Panc1 (cell line): Measurements from ENCODE around the gene RSPH4A. TPM values are rescaled to one million over a fixed set of nuclear protein-coding genes. Genes with fewer than 3 reads are reported as not detected.

ENCODE experiments used
- ATAC-seq: fragments of 200-7000 bp; cut with Tn5 transposase; 2 replicates; pipeline ENCODE4 v1.9.1; 2020; ENCODE audit warnings: mild to moderate bottlenecking, moderate library complexity
- Bru-seq: library from RNA; stranded (reverse); fragments of 400-500 nt; gene quantifications from one replicate; lab custom pipeline; 2021; lab: Mats Ljungman, UMichigan
- BruChase-seq, 2 experiments: library from RNA; stranded (reverse); fragments of 400-500 nt; gene quantifications; one replicate each; lab custom pipeline; 2021; lab: Mats Ljungman, UMichigan
- BruUV-seq: library from RNA; stranded (reverse); fragments of 400-500 nt; replicated peaks from 2 replicates; lab custom pipeline; 2021; lab: Mats Ljungman, UMichigan
- CTCF ChIA-PET: fragments of 300-600 bp; sonication (Branson Sonifier 250); formaldehyde crosslinking; loops from one replicate; lab custom pipeline; 2022; ENCODE audit warnings: antibody characterized with exemption; lab: Charles Lee
- POLR2A ChIA-PET: fragments of 300-600 bp; sonication (Branson Sonifier 250); formaldehyde crosslinking; loops from one replicate; lab custom pipeline; 2022; ENCODE audit warnings: antibody characterized with exemption; lab: Charles Lee
- DNase-seq: peaks from one replicate; pipeline ENCODE4 v3.0.0-alpha.2; 2010; ENCODE audit warnings: low read depth, low spot score
- H3K27ac ChIP-seq: 2 replicates; pipeline ENCODE4 v1.5.1; 2011; ENCODE audit warnings: mild to moderate bottlenecking, low read length, inconsistent platforms
- H3K27me3 ChIP-seq: fragments of 200-500 bp; sonication (Bioruptor generic); 2 replicates; pipeline ENCODE4 v1.6.0; 2014; ENCODE audit warnings: low read length, inconsistent platforms; ENCODE audit not compliant: control insufficient read depth, insufficient read depth
- H3K36me3 ChIP-seq: fragments of 200-500 bp; sonication (Bioruptor generic); 2 replicates; pipeline ENCODE4 v1.5.1; 2014; ENCODE audit warnings: inconsistent platforms, mild to moderate bottlenecking, low read length, moderate library complexity; ENCODE audit not compliant: control insufficient read depth, insufficient read depth
- H3K4me1 ChIP-seq: 2 replicates; pipeline ENCODE4 v1.5.1; 2011; ENCODE audit warnings: inconsistent platforms, mild to moderate bottlenecking, low read length, moderate library complexity; ENCODE audit not compliant: control insufficient read depth, insufficient read depth
- H3K4me3 ChIP-seq, 2 experiments: 2 replicates each; pipeline ENCODE4 v1.5.1; 2011 to 2012; ENCODE audit warnings: low read depth in 2 of 2, low read length in 2 of 2, mild to moderate bottlenecking in 2 of 2, inconsistent platforms in 1 of 2, moderate library complexity in 1 of 2
- H3K9me3 ChIP-seq: fragments of 200-500 bp; sonication (Bioruptor generic); 2 replicates; pipeline ENCODE4 v1.5.1; 2014; ENCODE audit warnings: low read depth, mild to moderate bottlenecking, inconsistent platforms, low read length, moderate library complexity; ENCODE audit not compliant: control insufficient read depth, insufficient read depth
- CTCF ChIP-seq: fragments of 450-650 bp; IDR thresholded peaks from 2 replicates; pipeline ENCODE4 v1.5.1; 2017; ENCODE audit warnings: mild to moderate bottlenecking
- POLR2AphosphoS5 ChIP-seq: IDR thresholded peaks from 2 replicates; pipeline ENCODE4 v1.6.1; 2012; ENCODE audit warnings: mild to moderate bottlenecking, low read depth, low read length, moderate library complexity
- SIN3A ChIP-seq: IDR thresholded peaks from 2 replicates; pipeline ENCODE4 v1.6.1; 2012; ENCODE audit warnings: low read depth, mild to moderate bottlenecking, low read length, moderate library complexity, borderline replicate concordance; ENCODE audit not compliant: insufficient read depth
- TCF7L2 ChIP-seq: IDR thresholded peaks from 2 replicates; pipeline ENCODE4 v1.6.1; 2011; ENCODE audit warnings: mild to moderate bottlenecking, low read depth, low read length, inconsistent platforms
- in situ Hi-C: cut with HindIII; loops from 2 replicates; pipeline ENCODE4 v1.10.0; 2016; ENCODE audit warnings: low sequenced_read_pairs, low pct_unique_long_range_greater_than_20kb
- intact Hi-C: fragments of 100-400 bp; cut with micrococcal nuclease; formaldehyde crosslinking; loops from one replicate; pipeline ENCODE4 v1.10.0; 2022; ENCODE audit not compliant: unreplicated experiment
- long read RNA-seq: library from polyadenylated mRNA; unstranded; transcript quantifications from one replicate; pipeline ENCODE4 v2.0.0, GENCODE V29; 2021; ENCODE audit not compliant: unreplicated experiment
- polyA plus RNA-seq: library from polyadenylated mRNA; unstranded; fragments of >200 nt; gene quantifications from one replicate; pipeline ENCODE4 v1.2.1, GENCODE V29; 2012; ENCODE audit warnings: missing spikeins; ENCODE audit not compliant: insufficient read length
- total RNA-seq: library from RNA; stranded (reverse); gene quantifications from one replicate; pipeline ENCODE4 v1.2.1, GENCODE V29; 2021; ENCODE audit not compliant: unreplicated experiment
- TF ChIP-seq, protein P1 (sequence below), 2 experiments: IDR thresholded peaks; 2 replicates each; pipeline ENCODE4 v1.6.1; 2011 to 2012; ENCODE audit warnings: low read depth in 2 of 2, control low read depth in 1 of 2, low read length in 1 of 2, mild to moderate bottlenecking in 1 of 2, moderate library complexity in 1 of 2; ENCODE audit not compliant: insufficient read depth in 1 of 2

RSPH4A gene
- total RNA-seq (0.44 TPM), Bru-seq, nascent RNA (percentile 33 among the genes with signal in this experiment), BruChase-seq, experiment 1, labeled RNA remaining after a 2-hour chase (percentile 34 among the genes with signal in this experiment), BruChase-seq, experiment 2, labeled RNA remaining after a 6-hour chase (percentile 40 among the genes with signal in this experiment)
- polyA plus RNA-seq: 0.31 TPM
- long read RNA-seq: 0 reads

GRCh38 chr6:116615937-116616736, at the start of gene RSPH4A:
TSS of gene RSPH4A (plus strand) at chr6:116616479. CDS start at chr6:116616624, 145 bp downstream.
- H3K9me3 ChIP-seq: no peaks in the 10 kb centered on the region
- peak within 1 kb of the TSS; percentile 10 for H3K27ac ChIP-seq
- intact Hi-C loops (no loop called here), in situ Hi-C loops (no loop called here)
- no TSS peak for BruUV-seq
- peaks cover 22% of the 10 kb centered on the region for H3K27me3 ChIP-seq
- ChIA-PET CTCF (interaction anchor here (0.5 kb wide), 1 partner anchor 279 kb away, joined by 5 read pairs; no protein-coding TSS in a partner anchor), POLR2A (interaction anchor here (0.6 to 1.0 kb wide), 4 partner anchors 12 to 521 kb away, joined by 3 read pairs; no protein-coding TSS in a partner anchor)
- H3K4me1 ChIP-seq: 0 out of 2 replicates have a peak, but pooled peaks cover 7% of the 10 kb centered on the region
- ATAC-seq: peak; percentile 99
- no peaks in the 10 kb centered on the region for H3K36me3 ChIP-seq
- TF ChIP-seq CTCF: peak; percentile 45
- TF ChIP-seq SIN3A: no peak
- peak within 1 kb of the TSS; percentile 49 to 76 for H3K4me3 ChIP-seq
- DNase-seq: peak; percentile 78

- in situ Hi-C loops (no loop called here), intact Hi-C loops (no loop called here)
- POLR2A ChIA-PET: no interaction called here
- ATAC-seq (no peak), DNase-seq (no peak)
- TF ChIP-seq TCF7L2: no peak
- Histone ChIP-seq H3K36me3 (no peaks in the 10 kb centered on the region; the same call in none of the 2 replicates), H3K4me3 (no peak overlapping the region), H3K9me3 (no peaks in the 10 kb centered on the region), H3K27me3 (peaks cover 8% of the 10 kb centered on the region), H3K27ac (no peak overlapping the region), H3K4me1 (peaks cover 17% of the 10 kb centered on the region)
- CTCF ChIA-PET: interaction anchor here (0.6 kb wide), 1 partner anchor 175 kb away, joined by 3 read pairs; no protein-coding TSS in a partner anchor
- no TSS peak for BruUV-seq
These were observed 48.2 kb upstream of the RSPH4A start for GRCh38 chr6:116568111-116568510.

- Histone ChIP-seq H3K9me3 (no peaks in the 10 kb centered on the region), H3K27ac (no peak overlapping the region), H3K4me3 (no peak overlapping the region), H3K36me3 (no peaks in the 10 kb centered on the region; the same call in none of the 2 replicates), H3K4me1 (peaks cover 22% of the 10 kb centered on the region), H3K27me3 (peaks cover 4% of the 10 kb centered on the region; the same call in 1 of the 2 replicates)
- intact Hi-C loops: no loop called here
- no peak for DNase-seq
- in situ Hi-C loops: no loop called here
- no TSS peak for BruUV-seq
- no peak for TF ChIP-seq TCF7L2
- TF ChIP-seq SIN3A: no peak
- TF ChIP-seq POLR2AphosphoS5: no peak
- no peak for TF ChIP-seq CTCF
- TF ChIP-seq, protein P1, sequence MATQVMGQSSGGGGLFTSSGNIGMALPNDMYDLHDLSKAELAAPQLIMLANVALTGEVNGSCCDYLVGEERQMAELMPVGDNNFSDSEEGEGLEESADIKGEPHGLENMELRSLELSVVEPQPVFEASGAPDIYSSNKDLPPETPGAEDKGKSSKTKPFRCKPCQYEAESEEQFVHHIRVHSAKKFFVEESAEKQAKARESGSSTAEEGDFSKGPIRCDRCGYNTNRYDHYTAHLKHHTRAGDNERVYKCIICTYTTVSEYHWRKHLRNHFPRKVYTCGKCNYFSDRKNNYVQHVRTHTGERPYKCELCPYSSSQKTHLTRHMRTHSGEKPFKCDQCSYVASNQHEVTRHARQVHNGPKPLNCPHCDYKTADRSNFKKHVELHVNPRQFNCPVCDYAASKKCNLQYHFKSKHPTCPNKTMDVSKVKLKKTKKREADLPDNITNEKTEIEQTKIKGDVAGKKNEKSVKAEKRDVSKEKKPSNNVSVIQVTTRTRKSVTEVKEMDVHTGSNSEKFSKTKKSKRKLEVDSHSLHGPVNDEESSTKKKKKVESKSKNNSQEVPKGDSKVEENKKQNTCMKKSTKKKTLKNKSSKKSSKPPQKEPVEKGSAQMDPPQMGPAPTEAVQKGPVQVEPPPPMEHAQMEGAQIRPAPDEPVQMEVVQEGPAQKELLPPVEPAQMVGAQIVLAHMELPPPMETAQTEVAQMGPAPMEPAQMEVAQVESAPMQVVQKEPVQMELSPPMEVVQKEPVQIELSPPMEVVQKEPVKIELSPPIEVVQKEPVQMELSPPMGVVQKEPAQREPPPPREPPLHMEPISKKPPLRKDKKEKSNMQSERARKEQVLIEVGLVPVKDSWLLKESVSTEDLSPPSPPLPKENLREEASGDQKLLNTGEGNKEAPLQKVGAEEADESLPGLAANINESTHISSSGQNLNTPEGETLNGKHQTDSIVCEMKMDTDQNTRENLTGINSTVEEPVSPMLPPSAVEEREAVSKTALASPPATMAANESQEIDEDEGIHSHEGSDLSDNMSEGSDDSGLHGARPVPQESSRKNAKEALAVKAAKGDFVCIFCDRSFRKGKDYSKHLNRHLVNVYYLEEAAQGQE (IDR thresholded peaks at IDR 0.05; ENCODE audit: insufficient read depth in 1 of 2, low read depth in 2 of 2, low read length in 1 of 2): no peak
- ATAC-seq: no peak
- ChIA-PET CTCF (interaction anchor here (0.6 kb wide), 1 partner anchor 176 kb away, joined by 3 read pairs; no protein-coding TSS in a partner anchor), POLR2A (no interaction called here)
These were observed 47.2 kb upstream of the RSPH4A start for GRCh38 chr6:116568821-116569755.
